ENCODE results near the gene SCLY.

DNA sequence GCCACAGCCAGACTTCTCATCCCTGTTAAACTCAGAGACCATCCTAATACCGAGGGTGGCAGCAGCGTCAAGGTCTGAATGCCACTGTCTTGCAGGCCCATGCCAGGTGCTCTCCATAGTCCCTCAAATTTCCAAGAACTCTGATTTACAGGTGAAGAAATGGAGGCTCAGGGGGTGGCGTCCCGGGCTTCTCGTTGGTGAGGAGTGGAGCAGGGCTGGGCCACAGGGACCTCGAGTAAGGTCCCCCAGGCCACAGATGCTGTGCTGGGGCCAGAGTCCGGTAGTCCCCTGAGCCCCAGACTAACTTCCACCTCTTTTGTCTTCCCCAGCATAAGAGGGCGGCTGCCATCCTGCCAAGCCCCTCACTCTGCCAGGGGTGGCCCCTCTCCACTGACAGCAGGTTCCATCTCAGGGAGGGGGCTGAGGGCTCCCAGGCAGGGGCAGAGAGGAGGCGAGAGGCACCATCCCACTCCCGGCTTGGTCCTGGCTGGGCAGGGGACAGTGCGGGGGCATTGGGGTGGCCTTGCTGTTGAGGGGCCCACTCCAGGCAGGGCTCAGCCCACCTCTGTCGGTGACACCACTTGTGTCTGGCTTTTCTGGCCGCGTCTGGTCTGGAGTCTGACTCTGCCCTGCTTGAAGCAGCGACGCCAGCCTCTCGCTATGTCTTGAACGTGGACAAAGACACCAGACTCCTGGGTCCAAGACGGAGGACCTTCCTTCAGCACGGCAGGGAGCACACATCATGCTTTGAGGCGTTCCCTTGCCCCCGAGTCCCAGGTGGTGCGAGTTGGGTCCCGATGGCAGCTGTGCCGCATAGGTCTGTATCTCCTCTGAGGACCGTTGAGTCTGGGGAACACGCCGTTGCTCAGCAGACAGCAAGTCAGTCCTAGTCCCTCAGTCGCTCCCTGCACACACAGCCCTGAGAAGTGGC lies 61.8 kb downstream of the SCLY start:
- TF ChIP-seq, protein P1, sequence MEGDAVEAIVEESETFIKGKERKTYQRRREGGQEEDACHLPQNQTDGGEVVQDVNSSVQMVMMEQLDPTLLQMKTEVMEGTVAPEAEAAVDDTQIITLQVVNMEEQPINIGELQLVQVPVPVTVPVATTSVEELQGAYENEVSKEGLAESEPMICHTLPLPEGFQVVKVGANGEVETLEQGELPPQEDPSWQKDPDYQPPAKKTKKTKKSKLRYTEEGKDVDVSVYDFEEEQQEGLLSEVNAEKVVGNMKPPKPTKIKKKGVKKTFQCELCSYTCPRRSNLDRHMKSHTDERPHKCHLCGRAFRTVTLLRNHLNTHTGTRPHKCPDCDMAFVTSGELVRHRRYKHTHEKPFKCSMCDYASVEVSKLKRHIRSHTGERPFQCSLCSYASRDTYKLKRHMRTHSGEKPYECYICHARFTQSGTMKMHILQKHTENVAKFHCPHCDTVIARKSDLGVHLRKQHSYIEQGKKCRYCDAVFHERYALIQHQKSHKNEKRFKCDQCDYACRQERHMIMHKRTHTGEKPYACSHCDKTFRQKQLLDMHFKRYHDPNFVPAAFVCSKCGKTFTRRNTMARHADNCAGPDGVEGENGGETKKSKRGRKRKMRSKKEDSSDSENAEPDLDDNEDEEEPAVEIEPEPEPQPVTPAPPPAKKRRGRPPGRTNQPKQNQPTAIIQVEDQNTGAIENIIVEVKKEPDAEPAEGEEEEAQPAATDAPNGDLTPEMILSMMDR (IDR thresholded peaks at IDR 0.05) = no peak
- no peak for TF ChIP-seq POLR2A (IDR thresholded peaks at IDR 0.05)
